PC-9 (cell line): ENCODE results near the gene SLC9A9. TPM values are rescaled to one million over a fixed set of nuclear protein-coding genes. Genes with fewer than 3 reads are reported as not detected.

Experiments
- BruUV-seq: library from RNA; stranded (reverse); fragments of 400-500 nt; replicated peaks from 2 replicates; lab custom pipeline; 2021; lab: Mats Ljungman, UMichigan
- CTCF ChIA-PET: fragments of 300-600 bp; sonication (Branson Sonifier 250); formaldehyde crosslinking; loops from one replicate; lab custom pipeline; 2022; ENCODE audit warnings: antibody characterized with exemption; lab: Charles Lee
- POLR2A ChIA-PET: fragments of 300-600 bp; sonication (Branson Sonifier 250); formaldehyde crosslinking; loops from one replicate; lab custom pipeline; 2022; ENCODE audit warnings: antibody characterized with exemption; ENCODE audit not compliant: unreplicated experiment; lab: Charles Lee
- DNase-seq, 2 experiments: peaks; one replicate each; pipeline versions ENCODE4 v3.0.0 to v3.0.0-alpha.2; 2015 to 2022; ENCODE audit warnings: mixed read lengths in 1 of 2
- H2AFZ ChIP-seq: fragments of 200-600 bp; sonication (generic); 2 replicates; pipeline ENCODE4 v1.8.1; 2017; ENCODE audit warnings: antibody characterized with exemption
- H3F3A ChIP-seq: fragments of 200-600 bp; sonication (generic); 2 replicates; pipeline ENCODE4 v1.8.1; 2017; ENCODE audit warnings: antibody characterized with exemption, mild to moderate bottlenecking, low read depth; ENCODE audit not compliant: insufficient read depth
- H3K27ac ChIP-seq: fragments of 200-600 bp; sonication (generic); 2 replicates; pipeline ENCODE4 v1.6.1; 2016; ENCODE audit warnings: mixed run types
- H3K27me3 ChIP-seq: fragments of 200-600 bp; sonication (generic); 2 replicates; pipeline ENCODE4 v1.6.1; 2016; ENCODE audit warnings: low read depth, mixed run types; ENCODE audit not compliant: insufficient read depth
- H3K36me3 ChIP-seq: fragments of 200-600 bp; sonication (generic); 2 replicates; pipeline ENCODE4 v1.6.1; 2016; ENCODE audit warnings: low read depth, mixed run types
- H3K4me1 ChIP-seq: fragments of 200-600 bp; sonication (generic); replicated peaks from 2 replicates; pipeline ENCODE4 v1.6.1; 2016; ENCODE audit warnings: mixed run types; ENCODE audit not compliant: insufficient read depth
- H3K4me2 ChIP-seq: fragments of 200-600 bp; sonication (generic); 2 replicates; pipeline ENCODE4 v1.6.1; 2017; ENCODE audit warnings: mixed run types
- H3K4me3 ChIP-seq: fragments of 200-600 bp; sonication (generic); 2 replicates; pipeline ENCODE4 v1.6.1; 2016; ENCODE audit warnings: mixed run types
- H3K79me2 ChIP-seq: fragments of 200-600 bp; sonication (generic); 2 replicates; pipeline ENCODE4 v1.6.1; 2017; ENCODE audit warnings: low read depth, mixed run types
- H3K9me2 ChIP-seq: fragments of 200-600 bp; sonication (generic); 2 replicates; pipeline ENCODE4 v1.8.1; 2017; ENCODE audit warnings: mild to moderate bottlenecking; ENCODE audit not compliant: insufficient read depth
- H3K9me3 ChIP-seq: fragments of 200-600 bp; sonication (generic); 2 replicates; pipeline ENCODE4 v1.8.1; 2016; ENCODE audit warnings: low read depth; ENCODE audit not compliant: insufficient read depth
- H4K20me1 ChIP-seq: fragments of 200-600 bp; sonication (generic); 2 replicates; pipeline ENCODE4 v1.8.1; 2017; ENCODE audit not compliant: insufficient read depth
- EZH2 ChIP-seq: fragments of 200-600 bp; sonication (generic); IDR thresholded peaks from 2 replicates; pipeline ENCODE4 v1.8.0; 2017; ENCODE audit warnings: antibody characterized with exemption, low read depth
- intact Hi-C: fragments of 100-400 bp; cut with micrococcal nuclease; formaldehyde crosslinking; loops from one replicate; pipeline ENCODE4 v1.10.0; 2022; ENCODE audit not compliant: unreplicated experiment
- total RNA-seq: library from RNA; stranded (reverse); gene quantifications from 2 replicates; pipeline ENCODE4 v1.2.3, GENCODE V29; 2021
- TF ChIP-seq, protein P1 (sequence below): fragments of 200-600 bp; sonication (generic); conservative IDR thresholded peaks from 2 replicates; pipeline ENCODE4 v1.6.1; 2017; ENCODE audit warnings: mixed run types, antibody characterized with exemption, mild to moderate bottlenecking, moderate library complexity

The SLC9A9 gene
- total RNA-seq, 1 experiment from 2014 or later, result 1.7 TPM

- Histone ChIP-seq H3K27me3 (no peaks in the 10 kb centered on the region), H2AFZ (no peak overlapping the region), H3K9me2 (no peaks in the 10 kb centered on the region), H3K4me3 (no peak overlapping the region), H3F3A (no peaks in the 10 kb centered on the region), H3K79me2 (no peaks in the 10 kb centered on the region), H3K36me3 (no peaks in the 10 kb centered on the region), H3K4me1 (no peaks in the 10 kb centered on the region), H4K20me1 (no peaks in the 10 kb centered on the region), H3K9me3 (no peaks in the 10 kb centered on the region), H3K4me2 (no peak overlapping the region), H3K27ac (no peak overlapping the region)
- ChIA-PET CTCF (no interaction called here), POLR2A (interaction anchor here (0.5 kb wide), 1 partner anchor 52 kb away, joined by 3 read pairs; no protein-coding TSS in a partner anchor)
- BruUV-seq, result no TSS peak
- DNase-seq, result no peak
- intact Hi-C loops, result no loop called here
- no peak for TF ChIP-seq EZH2
- TF ChIP-seq, protein P1, sequence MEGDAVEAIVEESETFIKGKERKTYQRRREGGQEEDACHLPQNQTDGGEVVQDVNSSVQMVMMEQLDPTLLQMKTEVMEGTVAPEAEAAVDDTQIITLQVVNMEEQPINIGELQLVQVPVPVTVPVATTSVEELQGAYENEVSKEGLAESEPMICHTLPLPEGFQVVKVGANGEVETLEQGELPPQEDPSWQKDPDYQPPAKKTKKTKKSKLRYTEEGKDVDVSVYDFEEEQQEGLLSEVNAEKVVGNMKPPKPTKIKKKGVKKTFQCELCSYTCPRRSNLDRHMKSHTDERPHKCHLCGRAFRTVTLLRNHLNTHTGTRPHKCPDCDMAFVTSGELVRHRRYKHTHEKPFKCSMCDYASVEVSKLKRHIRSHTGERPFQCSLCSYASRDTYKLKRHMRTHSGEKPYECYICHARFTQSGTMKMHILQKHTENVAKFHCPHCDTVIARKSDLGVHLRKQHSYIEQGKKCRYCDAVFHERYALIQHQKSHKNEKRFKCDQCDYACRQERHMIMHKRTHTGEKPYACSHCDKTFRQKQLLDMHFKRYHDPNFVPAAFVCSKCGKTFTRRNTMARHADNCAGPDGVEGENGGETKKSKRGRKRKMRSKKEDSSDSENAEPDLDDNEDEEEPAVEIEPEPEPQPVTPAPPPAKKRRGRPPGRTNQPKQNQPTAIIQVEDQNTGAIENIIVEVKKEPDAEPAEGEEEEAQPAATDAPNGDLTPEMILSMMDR, result no peak
These were observed 365.9 kb downstream of the SLC9A9 start for GRCh38 chr3:143482106-143483088.

DNA sequence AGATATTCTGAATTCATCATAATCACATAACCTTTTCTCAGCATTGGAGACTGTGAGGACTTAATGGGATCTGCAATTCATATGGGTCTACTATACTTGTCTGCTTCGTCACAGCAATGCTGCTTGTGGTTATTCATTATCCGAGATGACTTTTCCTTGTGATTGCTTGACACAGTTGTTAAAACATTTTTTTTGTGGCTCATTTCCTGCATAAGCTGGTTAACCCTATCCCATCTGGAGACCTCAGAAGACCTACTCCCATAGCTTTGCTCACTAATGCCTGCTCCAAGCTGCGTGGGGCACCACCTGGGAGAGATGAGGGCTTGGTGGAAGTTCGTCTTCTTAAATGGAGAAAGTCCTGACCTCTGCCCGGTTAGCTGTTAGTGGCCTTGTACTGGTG, 367.9 kb downstream of the SLC9A9 start:
- H2AFZ ChIP-seq, result no peak overlapping the region
- no peak for DNase-seq
- POLR2A ChIA-PET, result no interaction called here

GRCh38 chr3:143479727-143480126, 368.5 kb downstream of the SLC9A9 start:
- Histone ChIP-seq H3K9me3 (no peaks in the 10 kb centered on the region), H3K27ac (no peak overlapping the region), H3K27me3 (no peaks in the 10 kb centered on the region), H2AFZ (no peak overlapping the region), H3K4me3 (no peak overlapping the region), H3K36me3 (no peaks in the 10 kb centered on the region), H4K20me1 (no peaks in the 10 kb centered on the region), H3K4me2 (no peak overlapping the region), H3K4me1 (no peaks in the 10 kb centered on the region), H3K9me2 (no peaks in the 10 kb centered on the region), H3K79me2 (no peaks in the 10 kb centered on the region), H3F3A (no peaks in the 10 kb centered on the region)
- DNase-seq, result no peak
- TF ChIP-seq, protein P1, result no peak
- no peak for TF ChIP-seq EZH2
- CTCF ChIA-PET, result no interaction called here
- BruUV-seq, result no TSS peak
- intact Hi-C loops, result no loop called here
- POLR2A ChIA-PET, result no interaction called here

More for the DNA sequence above, 367.9 kb downstream of the SLC9A9 start:
- Histone ChIP-seq H3K4me2 (no peak overlapping the region), H3K27ac (no peak overlapping the region), H3K4me3 (no peak overlapping the region), H3K27me3 (no peaks in the 10 kb centered on the region), H3K4me1 (no peaks in the 10 kb centered on the region), H4K20me1 (no peaks in the 10 kb centered on the region), H3K9me3 (no peaks in the 10 kb centered on the region), H3F3A (no peaks in the 10 kb centered on the region), H3K9me2 (no peaks in the 10 kb centered on the region), H3K36me3 (no peaks in the 10 kb centered on the region), H3K79me2 (no peaks in the 10 kb centered on the region)
- CTCF ChIA-PET, result no interaction called here
- TF ChIP-seq EZH2, result no peak
- TF ChIP-seq, protein P1, result no peak
- intact Hi-C loops, result no loop called here
- no TSS peak for BruUV-seq
